Activated CD8-positive, alpha-beta memory T cell treated with anti-CD3 and anti-CD28 coated beads, Interleukin-2, amount 10 ng/mL, durations not matched to agents 7 days and 5 days (primary cell): Measurements from ENCODE around the gene SPX. TPM values are rescaled to one million over a fixed set of nuclear protein-coding genes. Genes with fewer than 3 reads are reported as not detected.

Source experiments
- ATAC-seq: fragments of 150-1000 bp; cut with Tn5 transposase; one replicate; pipeline ENCODE4 v1.10.0; 2021; ENCODE audit warnings: moderate library complexity
- CTCF ChIA-PET: fragments of 350-600 bp; sonication (Branson Sonifier 250); formaldehyde crosslinking; loops from one replicate; lab custom pipeline; 2021; ENCODE audit warnings: antibody characterized with exemption; lab: Charles Lee
- DNase-seq: peaks from one replicate; pipeline ENCODE4 v3.0.0-alpha.2; 2020
- H3K27ac Mint-ChIP-seq: one replicate; pipeline ENCODE4 v1.8.0; 2021; ENCODE audit warnings: mild to moderate bottlenecking, mixed read lengths
- H3K27me3 Mint-ChIP-seq: one replicate; pipeline ENCODE4 v1.8.0; 2021; ENCODE audit warnings: mixed read lengths
- H3K36me3 Mint-ChIP-seq: one replicate; pipeline ENCODE4 v1.8.0; 2021; ENCODE audit warnings: mild to moderate bottlenecking, mixed read lengths
- H3K4me1 Mint-ChIP-seq: one replicate; pipeline ENCODE4 v1.8.0; 2021; ENCODE audit warnings: mixed read lengths
- H3K4me3 Mint-ChIP-seq: one replicate; pipeline ENCODE4 v1.8.0; 2021; ENCODE audit warnings: mild to moderate bottlenecking, moderate library complexity, mixed read lengths
- H3K9me3 Mint-ChIP-seq: one replicate; pipeline ENCODE4 v1.8.0; 2022; ENCODE audit warnings: low read depth, mixed read lengths
- total RNA-seq, 2 experiments: library from RNA; stranded (reverse); gene quantifications; one replicate each; pipeline ENCODE4 v1.2.3, GENCODE V29; 2021

Gene SPX
- total RNA-seq, 2 experiments from 2014 or later: 0.40 to 0.64 TPM

DNA sequence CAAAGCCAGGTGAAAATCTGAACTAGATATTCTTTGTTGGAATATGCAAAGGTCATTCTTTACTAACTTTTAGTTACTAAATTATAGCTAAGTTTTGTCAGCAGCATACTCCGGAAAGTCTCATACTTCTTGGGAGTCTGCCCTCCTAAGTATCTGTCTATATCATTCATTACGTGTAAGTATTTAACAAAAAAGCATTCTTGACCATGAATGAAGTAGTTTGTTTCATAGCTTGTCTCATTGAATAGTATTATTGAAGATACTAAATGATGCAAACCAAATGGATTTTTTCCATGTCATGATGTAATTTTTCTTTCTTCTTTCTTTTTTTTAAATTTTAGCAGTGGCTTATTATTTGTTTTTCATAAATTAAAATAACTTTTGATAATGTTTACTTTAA lies 9.8 kb upstream of the SPX start:
- Mint-ChIP-seq H3K9me3 (no peaks in the 10 kb centered on the region), H3K27me3 (no peaks in the 10 kb centered on the region), H3K36me3 (peaks cover 37% of the 10 kb centered on the region), H3K4me3 (no peak overlapping the region), H3K4me1 (peaks cover 2% of the 10 kb centered on the region), H3K27ac (no peak overlapping the region)
- ATAC-seq (no peak), DNase-seq (no peak)
- CTCF ChIA-PET: interaction anchor here (2.2 kb wide), 1 partner anchor 11 kb away, joined by 5 read pairs; the partner anchor contains the start of gene SPX

DNA sequence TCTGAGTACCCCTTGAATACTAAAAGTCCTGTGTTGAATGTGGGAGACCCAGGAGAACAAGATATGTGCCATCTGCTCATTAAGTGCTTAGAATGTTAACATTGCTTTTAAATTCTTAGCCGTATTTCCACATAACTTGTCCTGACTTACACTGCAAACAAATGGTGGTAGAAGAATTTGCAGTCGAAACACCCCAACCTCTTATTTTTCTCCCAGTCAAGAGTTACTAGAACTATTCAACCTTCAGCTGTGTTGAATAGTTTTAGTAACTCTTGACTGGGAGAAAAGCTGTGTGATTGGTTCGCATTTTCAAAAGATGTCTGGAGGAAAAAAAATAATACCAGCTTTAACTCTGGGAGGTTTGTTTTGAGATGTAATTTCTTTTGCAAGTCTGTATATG lies 7.6 kb upstream of the SPX start:
- no peak overlapping the region for H3K4me3 Mint-ChIP-seq
- H3K9me3 Mint-ChIP-seq: no peaks in the 10 kb centered on the region
- H3K27me3 Mint-ChIP-seq: no peaks in the 10 kb centered on the region
- DNase-seq: no peak
- H3K4me1 Mint-ChIP-seq: no peaks in the 10 kb centered on the region
- CTCF ChIA-PET: no interaction called here
- ATAC-seq: no peak
- H3K27ac Mint-ChIP-seq: no peak overlapping the region
- peaks cover 26% of the 10 kb centered on the region for H3K36me3 Mint-ChIP-seq

GRCh38 chr12:21521541-21521940 lies 4.6 kb upstream of the SPX start:
- peaks cover 9% of the 10 kb centered on the region for H3K9me3 Mint-ChIP-seq
- no peak overlapping the region for H3K27ac Mint-ChIP-seq
- H3K4me1 Mint-ChIP-seq: no peaks in the 10 kb centered on the region
- peaks cover 10% of the 10 kb centered on the region for H3K27me3 Mint-ChIP-seq
- DNase-seq (no peak), ATAC-seq (no peak)
- CTCF ChIA-PET: no interaction called here
- no peak overlapping the region for H3K4me3 Mint-ChIP-seq
- H3K36me3 Mint-ChIP-seq: peaks cover 14% of the 10 kb centered on the region

DNA sequence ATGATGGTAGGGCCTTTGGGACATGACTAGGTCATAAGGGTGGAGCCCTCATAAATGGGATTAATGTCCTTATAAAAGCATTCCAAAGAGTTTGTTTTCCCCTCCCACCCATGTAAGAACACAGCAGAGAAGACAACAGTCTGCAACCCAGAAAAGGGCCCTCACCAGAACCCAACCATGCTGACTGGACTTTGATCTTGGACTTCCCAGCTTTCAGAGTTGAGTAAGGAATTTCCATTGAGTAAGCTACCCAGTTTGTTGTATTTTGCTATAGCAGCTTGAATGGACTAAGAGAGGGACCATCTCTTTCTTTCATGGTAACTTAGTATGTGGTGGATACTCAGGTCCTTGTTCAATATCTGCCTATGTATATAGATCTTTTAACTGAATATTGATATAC lies 2.9 kb upstream of the SPX start:
- H3K27me3 Mint-ChIP-seq: peaks cover 18% of the 10 kb centered on the region
- peaks cover 9% of the 10 kb centered on the region for H3K9me3 Mint-ChIP-seq
- CTCF ChIA-PET: no interaction called here
- H3K4me1 Mint-ChIP-seq: peaks cover 5% of the 10 kb centered on the region
- no peak overlapping the region for H3K4me3 Mint-ChIP-seq
- DNase-seq (no peak), ATAC-seq (no peak)
- H3K27ac Mint-ChIP-seq: no peak overlapping the region
- peaks cover 11% of the 10 kb centered on the region for H3K36me3 Mint-ChIP-seq

GRCh38 chr12:21526721-21527345 lies 737 bp downstream of the SPX start:
- H3K36me3 Mint-ChIP-seq: peaks cover 3% of the 10 kb centered on the region
- CTCF ChIA-PET: interaction anchor here (1.2 to 2.0 kb wide), 5 partner anchors 11 to 156 kb away, joined by 3 to 5 read pairs (median 4); no protein-coding TSS in a partner anchor
- H3K27ac Mint-ChIP-seq: no peak overlapping the region
- H3K27me3 Mint-ChIP-seq: peaks cover 43% of the 10 kb centered on the region
- H3K9me3 Mint-ChIP-seq: peaks cover 9% of the 10 kb centered on the region
- DNase-seq (no peak), ATAC-seq (no peak)
- H3K4me3 Mint-ChIP-seq: peak overlapping the region; percentile 62
- peaks cover 8% of the 10 kb centered on the region for H3K4me1 Mint-ChIP-seq

- Mint-ChIP-seq H3K4me1 (peaks cover 8% of the 10 kb centered on the region), H3K4me3 (peak overlapping the region; percentile 62), H3K27me3 (peaks cover 43% of the 10 kb centered on the region), H3K27ac (no peak overlapping the region), H3K9me3 (peaks cover 9% of the 10 kb centered on the region), H3K36me3 (peaks cover 3% of the 10 kb centered on the region)
- DNase-seq (peak; percentile 77), ATAC-seq (peak; percentile 99)
- CTCF ChIA-PET: interaction anchor here (1.0 to 2.0 kb wide), 5 partner anchors 11 to 155 kb away, joined by 3 to 5 read pairs (median 4); no protein-coding TSS in a partner anchor
These were observed 1.5 kb downstream of the SPX start for GRCh38 chr12:21527451-21528180.

DNA sequence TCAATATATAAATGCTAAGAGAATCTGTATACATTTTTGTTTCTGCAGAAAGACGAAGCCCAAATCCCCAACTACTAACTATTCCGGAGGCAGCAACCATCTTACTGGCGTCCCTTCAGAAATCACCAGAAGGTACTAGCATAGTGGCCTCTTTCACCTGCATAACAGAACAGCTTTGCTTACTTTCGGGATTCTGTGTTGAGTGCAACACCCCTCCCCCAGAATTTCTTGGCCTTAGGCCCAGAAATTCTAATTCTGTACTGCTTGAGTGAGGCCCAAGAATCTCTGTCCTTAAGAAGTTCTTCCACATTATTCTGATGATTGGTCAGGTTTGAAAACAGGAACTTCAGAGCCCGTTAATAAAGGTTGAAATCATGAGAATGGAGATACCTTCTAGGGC lies 2.9 kb downstream of the SPX start:
- Mint-ChIP-seq H3K27ac (no peak overlapping the region), H3K27me3 (peaks cover 47% of the 10 kb centered on the region), H3K4me3 (no peak overlapping the region), H3K4me1 (peaks cover 8% of the 10 kb centered on the region), H3K9me3 (peaks cover 9% of the 10 kb centered on the region), H3K36me3 (peaks cover 3% of the 10 kb centered on the region)
- ATAC-seq: no peak
- no peak for DNase-seq
- CTCF ChIA-PET: interaction anchor here (1.0 kb wide), 1 partner anchor 152 kb away, joined by 3 read pairs; no protein-coding TSS in a partner anchor

DNA sequence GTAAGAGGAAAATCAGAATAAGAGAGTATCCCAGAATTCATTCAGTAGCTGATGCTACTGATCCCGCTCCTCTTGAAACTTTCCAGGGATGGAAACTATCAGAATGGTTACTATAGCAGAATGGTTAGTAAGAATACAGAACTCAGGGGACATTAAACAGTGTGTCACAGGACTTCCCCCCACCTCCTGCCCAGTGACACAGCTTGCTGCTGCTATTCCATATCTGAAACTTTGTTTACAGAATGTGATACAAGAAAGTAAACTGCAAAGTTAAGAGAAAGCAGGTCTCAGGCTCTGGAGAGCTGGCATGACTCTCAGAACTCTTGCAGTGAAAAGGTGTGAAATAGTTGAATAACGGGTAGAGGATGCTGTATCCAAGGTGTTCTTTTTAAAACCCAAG lies 3.4 kb downstream of the SPX start:
- Mint-ChIP-seq H3K36me3 (peaks cover 1% of the 10 kb centered on the region), H3K9me3 (peaks cover 6% of the 10 kb centered on the region), H3K4me1 (peaks cover 8% of the 10 kb centered on the region), H3K4me3 (no peak overlapping the region), H3K27me3 (peaks cover 47% of the 10 kb centered on the region), H3K27ac (no peak overlapping the region)
- no peak for DNase-seq
- CTCF ChIA-PET: no interaction called here
- ATAC-seq: no peak

- Mint-ChIP-seq H3K36me3 (no peaks in the 10 kb centered on the region), H3K4me3 (no peak overlapping the region)
These were observed 12.1 kb downstream of the SPX start for GRCh38 chr12:21538061-21538653.

DNA sequence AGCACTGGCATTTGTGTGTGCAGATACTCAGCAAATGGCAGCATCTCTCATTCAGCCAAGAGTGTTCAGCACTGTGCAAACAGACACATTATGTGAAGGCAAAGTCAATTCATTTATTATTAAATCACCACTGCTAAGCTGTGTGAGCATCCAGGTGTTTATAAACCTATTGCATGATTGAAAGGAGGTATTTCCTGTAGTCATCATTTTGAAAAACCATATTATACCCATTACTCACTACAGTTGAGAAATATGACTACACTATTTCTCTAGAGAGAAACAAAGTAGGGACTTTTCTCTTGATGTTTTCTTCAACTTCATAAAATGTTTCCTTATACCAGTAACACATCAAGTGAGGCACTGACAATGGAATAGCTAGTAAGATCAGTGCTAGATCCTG lies 13.7 kb downstream of the SPX start:
- H3K9me3 Mint-ChIP-seq: no peaks in the 10 kb centered on the region
- H3K4me1 Mint-ChIP-seq: peaks cover 6% of the 10 kb centered on the region
- ATAC-seq: no peak
- peaks cover 4% of the 10 kb centered on the region for H3K27me3 Mint-ChIP-seq
- no peaks in the 10 kb centered on the region for H3K36me3 Mint-ChIP-seq
- no peak for DNase-seq
- CTCF ChIA-PET: no interaction called here
- no peak overlapping the region for H3K27ac Mint-ChIP-seq
- H3K4me3 Mint-ChIP-seq: no peak overlapping the region

More at GRCh38 chr12:21538061-21538653, 12.1 kb downstream of the SPX start:
- Mint-ChIP-seq H3K27me3 (peaks cover under 1% of the 10 kb centered on the region), H3K4me1 (peaks cover 6% of the 10 kb centered on the region), H3K27ac (no peak overlapping the region), H3K9me3 (no peaks in the 10 kb centered on the region)
- DNase-seq (no peak), ATAC-seq (no peak)
- CTCF ChIA-PET: no interaction called here

DNA sequence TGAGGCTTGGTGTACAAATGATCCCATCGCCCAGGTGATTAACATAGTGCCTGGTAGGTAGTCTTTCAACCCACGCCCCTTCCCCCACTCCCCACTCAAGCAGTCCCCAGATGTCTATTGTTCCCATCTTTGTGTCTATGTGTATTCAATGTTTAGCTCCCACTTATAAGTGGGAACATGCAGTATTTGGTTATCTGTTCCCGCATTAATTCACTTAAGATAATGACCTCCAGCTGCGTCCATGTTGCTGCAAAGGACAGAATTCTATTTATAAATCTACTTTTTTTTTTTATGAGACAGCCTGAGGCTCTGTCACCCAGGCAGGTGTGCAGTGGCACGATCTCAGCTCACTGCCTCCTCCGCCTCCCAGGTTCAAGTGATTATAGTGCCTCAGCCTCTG lies 15.7 kb downstream of the SPX start:
- peaks cover 4% of the 10 kb centered on the region for H3K27me3 Mint-ChIP-seq
- H3K36me3 Mint-ChIP-seq: no peaks in the 10 kb centered on the region
- no peak overlapping the region for H3K4me3 Mint-ChIP-seq
- H3K9me3 Mint-ChIP-seq: no peaks in the 10 kb centered on the region
- DNase-seq (no peak), ATAC-seq (no peak)
- peaks cover 6% of the 10 kb centered on the region for H3K4me1 Mint-ChIP-seq
- CTCF ChIA-PET: interaction anchor here (1.0 kb wide), 1 partner anchor 8 kb away, joined by 3 read pairs; no protein-coding TSS in a partner anchor
- H3K27ac Mint-ChIP-seq: no peak overlapping the region

GRCh38 chr12:21542403-21542802 lies 16.3 kb downstream of the SPX start:
- peaks cover 4% of the 10 kb centered on the region for H3K27me3 Mint-ChIP-seq
- peaks cover 6% of the 10 kb centered on the region for H3K4me1 Mint-ChIP-seq
- no peaks in the 10 kb centered on the region for H3K9me3 Mint-ChIP-seq
- H3K4me3 Mint-ChIP-seq: no peak overlapping the region
- CTCF ChIA-PET: interaction anchor here (1.0 kb wide), 1 partner anchor 9 kb away, joined by 3 read pairs; no protein-coding TSS in a partner anchor
- H3K27ac Mint-ChIP-seq: no peak overlapping the region
- DNase-seq: no peak
- no peaks in the 10 kb centered on the region for H3K36me3 Mint-ChIP-seq
- no peak for ATAC-seq

DNA sequence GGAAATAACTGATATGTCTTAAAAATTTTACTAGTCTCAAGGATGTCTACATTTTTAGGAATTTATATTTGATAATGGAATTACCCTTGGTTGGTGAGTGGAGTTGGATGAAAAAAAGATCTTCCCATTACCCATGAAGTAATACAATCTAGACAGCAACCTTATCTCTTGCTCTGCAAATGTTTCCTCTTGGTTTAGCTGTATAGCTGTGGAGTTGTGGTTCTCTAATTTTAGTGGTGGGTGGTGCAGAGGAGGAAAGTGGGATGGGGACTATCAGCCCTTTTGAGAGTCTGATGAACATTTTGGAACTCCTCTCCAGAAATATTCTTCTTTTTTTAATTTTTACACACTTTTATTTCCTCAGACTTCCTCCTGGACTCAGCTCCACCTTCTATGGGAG lies 17.1 kb downstream of the SPX start:
- no peak overlapping the region for H3K27ac Mint-ChIP-seq
- no peaks in the 10 kb centered on the region for H3K9me3 Mint-ChIP-seq
- H3K36me3 Mint-ChIP-seq: no peaks in the 10 kb centered on the region
- peaks cover 4% of the 10 kb centered on the region for H3K27me3 Mint-ChIP-seq
- CTCF ChIA-PET: no interaction called here
- peaks cover 6% of the 10 kb centered on the region for H3K4me1 Mint-ChIP-seq
- no peak for ATAC-seq
- no peak for DNase-seq
- no peak overlapping the region for H3K4me3 Mint-ChIP-seq
